ENCODE measurements around the gene HOOK1.
A peak's percentile ranks its signal among the peaks of the same experiment; 100 is the strongest.

Gene HOOK1

DNA sequence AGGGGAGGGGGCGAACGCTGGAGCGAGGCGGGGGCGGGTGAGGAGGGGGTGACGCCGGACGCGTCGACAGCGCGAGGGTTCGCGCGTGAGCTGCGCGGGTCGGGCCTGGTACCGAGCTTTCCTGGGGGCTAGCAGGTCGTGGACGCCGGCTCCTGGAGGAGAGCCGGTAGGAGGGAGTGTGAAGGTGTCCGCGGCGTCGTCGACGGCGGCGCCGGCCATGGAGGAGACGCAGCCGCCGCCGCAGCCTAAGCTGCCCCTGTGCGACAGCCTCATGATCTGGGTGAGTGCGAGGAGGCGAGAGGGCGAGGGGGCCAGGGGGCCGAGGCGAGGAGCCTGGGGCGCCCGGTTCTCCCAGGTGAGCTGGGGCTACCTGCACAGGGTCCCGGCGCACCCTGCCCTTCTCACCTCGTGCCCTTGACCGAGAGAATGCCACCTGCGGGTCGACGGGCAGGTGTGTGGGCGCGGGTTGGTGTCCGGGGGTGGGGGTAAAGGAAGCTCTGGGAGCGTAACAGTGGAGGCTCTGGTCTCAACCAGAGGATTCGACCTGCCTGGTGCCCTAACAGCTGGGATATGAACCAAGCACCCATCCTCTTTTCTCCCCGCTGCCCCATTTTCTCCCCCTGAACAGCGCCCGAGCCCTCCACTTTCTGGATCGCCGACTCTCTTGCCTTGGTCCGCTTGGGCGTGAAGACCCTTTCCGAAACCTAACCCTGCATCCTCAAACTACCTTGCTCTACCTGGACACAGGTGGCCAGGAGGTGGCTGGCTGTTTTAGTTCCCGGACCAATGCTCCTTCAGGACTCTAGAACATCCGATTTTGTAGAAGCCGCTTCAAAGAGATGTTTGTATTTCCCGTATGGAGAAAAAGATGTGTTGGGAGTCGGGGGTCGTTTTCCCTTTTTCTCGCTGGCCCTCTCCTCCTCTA lies at the start of gene HOOK1:
Gene HOOK1, plus strand, starts transcription at position 49 of the 925 bp plus-strand sequence. Its CDS starts 169 bp downstream, at position 218.
- peak; percentile 9 for DNase-seq

- DNase-seq, result no peak
These were observed 49.6 kb upstream of the HOOK1 start for GRCh38 chr1:59765011-59765730.

DNA sequence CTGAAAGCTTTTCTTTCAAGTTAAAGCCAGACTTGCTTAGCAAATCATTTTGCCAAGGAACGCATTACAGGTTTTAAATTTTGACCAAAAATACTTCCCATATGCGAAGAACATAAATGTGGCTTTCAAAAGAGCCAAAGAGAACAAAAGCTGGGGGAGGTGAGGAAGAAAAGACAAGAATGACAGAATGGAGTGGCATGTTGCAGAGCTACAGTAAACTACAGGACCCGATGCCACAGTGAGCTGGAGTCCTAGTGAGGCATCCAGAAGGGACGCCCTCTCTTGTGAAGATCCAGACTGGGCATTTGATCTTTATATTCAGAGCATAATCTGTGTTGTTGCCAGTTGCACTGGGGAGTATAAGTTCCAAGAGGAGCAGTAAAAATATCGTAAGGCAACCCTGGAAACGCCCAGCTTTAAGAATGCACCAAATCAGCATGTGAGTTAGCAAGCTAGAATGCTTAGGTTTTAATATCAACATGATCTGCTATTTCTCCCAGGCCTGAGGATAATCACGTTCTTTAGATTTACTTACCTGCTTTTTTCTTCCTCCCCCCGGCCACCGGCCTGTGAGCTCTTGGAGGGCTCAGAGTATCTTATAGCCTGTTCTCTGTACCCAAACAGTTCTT lies 48.4 kb upstream of the HOOK1 start:
- DNase-seq, result no peak

- no peak for DNase-seq
These were observed 47.6 kb upstream of the HOOK1 start for GRCh38 chr1:59767119-59767518.

DNA sequence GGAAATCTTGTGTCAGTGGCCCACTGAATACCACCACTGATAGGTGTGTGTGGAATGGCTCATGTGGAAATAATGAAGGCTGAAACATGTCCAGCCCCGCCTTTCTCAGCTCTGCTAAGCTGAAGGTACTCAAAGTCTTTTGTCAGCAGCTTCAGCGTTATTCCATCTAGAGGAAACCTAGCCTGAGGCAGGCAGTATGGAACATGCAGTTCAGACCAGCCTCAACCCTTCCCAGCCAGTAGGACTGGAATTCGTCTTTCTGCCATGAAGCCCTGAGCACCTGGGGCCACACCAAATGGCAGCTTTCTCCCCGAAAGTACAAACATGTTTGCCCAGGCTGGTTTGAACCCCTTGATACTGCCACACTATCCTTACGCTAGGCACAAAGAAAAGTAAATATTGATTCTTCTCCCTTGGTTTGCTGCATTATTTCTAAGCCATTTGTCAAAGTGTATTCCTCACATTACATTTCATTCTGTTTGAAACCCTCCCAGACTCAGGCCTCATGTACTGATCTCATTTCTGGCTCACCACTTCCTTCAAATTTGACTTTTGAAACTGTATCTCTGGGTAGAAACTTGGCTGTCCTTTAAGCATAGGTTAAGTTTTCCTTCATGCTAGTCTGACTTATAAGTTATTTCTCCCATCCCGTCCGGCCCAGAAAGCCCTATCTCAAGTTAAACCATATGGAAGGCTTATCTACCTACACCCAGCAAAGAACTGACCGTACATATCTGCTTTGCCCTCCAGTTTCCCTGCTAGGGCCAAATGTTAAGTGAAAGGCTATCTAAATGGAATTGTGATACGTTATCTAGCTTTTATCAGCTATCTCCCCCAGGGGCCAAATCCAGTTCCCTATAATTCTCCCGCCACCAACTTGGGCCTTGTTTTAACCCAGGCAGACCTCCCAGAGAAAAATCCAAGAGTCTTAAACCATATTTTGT lies 45.7 kb upstream of the HOOK1 start:
- DNase-seq, result no peak

DNA sequence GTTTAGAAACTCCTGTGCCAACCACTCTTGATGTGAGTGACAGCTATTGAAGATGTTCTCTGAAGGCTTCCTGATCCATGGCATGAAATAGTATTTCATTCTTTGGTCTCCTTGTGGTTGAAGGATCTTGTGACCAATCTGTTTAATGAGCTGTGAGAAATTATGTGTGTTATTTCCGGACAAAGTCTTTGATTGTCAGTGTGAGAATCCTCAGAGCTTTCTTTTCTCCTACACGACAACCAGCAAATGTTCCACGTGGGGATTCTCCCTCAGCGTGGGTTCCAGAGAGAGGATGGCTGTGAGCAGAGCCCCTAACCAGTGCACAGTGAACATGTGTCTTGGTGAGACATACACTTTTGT lies 45.0 kb upstream of the HOOK1 start:
- no peak for DNase-seq

DNA sequence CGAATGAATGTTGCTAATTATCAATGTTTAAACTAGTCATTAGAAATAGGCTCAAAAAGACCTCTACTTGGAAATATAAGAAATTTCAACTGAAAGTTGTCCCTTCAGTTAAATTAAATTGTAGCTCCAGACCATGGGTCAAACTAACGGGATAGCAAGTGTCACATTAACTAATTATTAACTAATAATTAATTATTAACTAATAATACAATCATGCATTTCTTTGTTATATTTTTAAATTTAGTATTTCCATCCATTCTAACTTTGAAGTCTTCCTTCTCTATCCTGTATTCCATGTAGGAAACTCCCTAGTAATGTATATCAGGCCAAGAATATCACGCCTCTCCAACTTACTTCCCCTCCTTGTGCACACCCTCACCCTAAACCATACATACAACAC lies 43.4 kb upstream of the HOOK1 start:
- no peak for DNase-seq

GRCh38 chr1:59775480-59775879 lies 39.3 kb upstream of the HOOK1 start:
- no peak for DNase-seq

DNA sequence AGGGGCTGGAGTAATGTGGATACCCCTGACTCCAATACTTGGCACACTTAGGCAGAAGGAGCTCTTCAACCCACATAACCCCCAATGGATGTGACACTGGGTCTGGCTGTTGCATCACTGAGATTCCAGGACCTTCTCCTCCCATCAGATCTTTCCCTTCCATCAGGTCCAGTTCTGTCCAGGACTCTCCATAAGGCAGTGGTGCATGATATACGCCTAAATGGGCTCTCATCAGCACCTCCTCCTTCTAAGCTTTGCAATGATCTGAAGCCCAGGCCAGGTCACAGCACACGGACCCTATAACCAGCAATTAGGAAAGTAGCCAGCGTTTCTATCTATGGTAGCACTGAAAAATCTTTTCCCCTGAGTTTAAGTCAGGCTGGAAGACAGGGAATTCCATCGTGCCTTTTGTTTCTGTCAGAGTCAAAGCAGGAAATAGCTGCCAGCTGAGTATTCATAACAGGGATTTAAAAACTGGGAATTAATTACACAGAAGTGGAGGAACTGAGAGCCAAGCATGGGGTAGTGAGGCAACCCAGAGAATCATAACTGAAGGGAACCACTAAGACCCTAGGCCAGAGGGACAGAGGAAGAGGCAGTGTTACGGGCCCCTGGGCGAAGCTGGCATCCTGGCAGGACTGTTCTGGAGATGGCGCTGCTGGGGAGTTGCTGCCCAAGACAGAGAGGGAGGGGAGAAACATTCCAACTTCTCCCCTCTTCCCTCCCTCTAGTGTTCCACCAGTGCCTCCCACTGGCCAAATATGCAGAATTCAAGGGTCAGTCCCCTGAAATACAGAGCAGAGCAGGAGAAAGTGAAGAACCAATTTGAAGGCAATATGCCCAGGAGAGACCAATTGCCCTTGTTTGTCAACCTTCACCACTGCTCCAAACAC lies 37.5 kb upstream of the HOOK1 start:
- DNase-seq, result no peak

DNA sequence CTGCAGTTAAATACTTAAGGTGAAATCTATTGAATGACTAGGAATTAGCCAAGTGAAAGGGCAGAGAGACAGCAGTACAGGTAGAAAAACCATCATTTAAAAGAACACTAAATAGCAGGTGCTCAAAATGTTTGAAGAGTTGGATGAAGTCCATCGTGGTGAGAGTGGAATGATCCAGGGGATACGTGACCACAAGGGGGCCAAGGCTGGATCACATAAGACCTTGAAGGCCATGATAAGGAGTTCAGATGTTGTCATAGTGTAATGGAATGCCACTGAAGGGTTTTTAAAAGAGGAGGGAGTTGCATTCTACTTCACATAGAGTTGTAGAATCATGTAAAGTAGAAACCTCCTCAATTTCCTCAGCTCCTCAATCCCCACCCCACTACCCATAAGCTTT lies 34.8 kb upstream of the HOOK1 start:
- DNase-seq, result no peak

DNA sequence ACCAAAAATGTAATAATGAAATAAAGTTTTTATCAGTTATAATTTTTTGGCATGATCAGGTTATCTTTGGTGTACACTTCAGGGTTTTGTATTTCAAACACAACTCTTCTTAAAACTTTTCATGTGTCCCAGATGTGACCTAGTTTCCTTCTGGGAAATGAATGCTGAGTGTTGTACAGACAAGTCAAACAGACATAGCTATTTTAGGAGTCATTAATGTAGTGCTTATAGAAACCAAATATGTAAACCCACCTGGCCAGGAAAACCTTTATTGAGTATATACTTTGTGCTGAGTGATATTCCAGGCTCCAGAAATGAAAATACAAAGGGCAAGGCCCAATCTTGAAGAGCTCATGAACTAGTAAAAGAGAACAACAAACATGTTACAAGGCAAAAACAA lies 25.9 kb upstream of the HOOK1 start:
- no peak for DNase-seq

GRCh38 chr1:59798600-59798999 lies 16.1 kb upstream of the HOOK1 start:
- DNase-seq, result no peak

DNA sequence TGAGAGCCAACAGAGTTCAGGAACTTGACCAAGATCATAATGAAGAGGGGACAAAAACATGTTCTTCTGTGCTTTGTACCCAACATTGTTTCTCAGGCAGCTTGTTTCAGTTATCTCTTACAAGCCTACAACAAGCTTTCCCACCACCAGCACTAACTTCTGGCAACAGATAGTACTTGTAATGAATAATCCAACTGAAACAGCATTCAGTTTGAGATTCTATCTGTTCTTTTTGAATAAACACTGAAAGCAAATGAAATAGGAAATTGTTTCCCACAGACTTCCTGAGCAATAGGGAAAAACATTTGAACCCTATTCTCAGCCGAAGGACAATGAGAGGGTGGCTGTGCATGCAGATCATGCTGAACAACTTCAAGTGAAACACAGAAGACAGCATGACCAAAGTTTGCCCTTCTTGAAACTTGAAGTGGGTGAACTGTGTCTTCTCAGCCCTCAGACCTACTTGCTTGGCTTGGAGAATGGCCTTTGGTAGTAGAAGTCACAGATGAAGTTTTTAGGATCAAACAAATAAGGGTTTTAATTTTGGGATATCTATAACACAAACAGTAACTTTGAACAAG lies 11.2 kb upstream of the HOOK1 start:
- DNase-seq, result no peak

- DNase-seq, result no peak
These were observed 10.4 kb upstream of the HOOK1 start for GRCh38 chr1:59804301-59804700.

DNA sequence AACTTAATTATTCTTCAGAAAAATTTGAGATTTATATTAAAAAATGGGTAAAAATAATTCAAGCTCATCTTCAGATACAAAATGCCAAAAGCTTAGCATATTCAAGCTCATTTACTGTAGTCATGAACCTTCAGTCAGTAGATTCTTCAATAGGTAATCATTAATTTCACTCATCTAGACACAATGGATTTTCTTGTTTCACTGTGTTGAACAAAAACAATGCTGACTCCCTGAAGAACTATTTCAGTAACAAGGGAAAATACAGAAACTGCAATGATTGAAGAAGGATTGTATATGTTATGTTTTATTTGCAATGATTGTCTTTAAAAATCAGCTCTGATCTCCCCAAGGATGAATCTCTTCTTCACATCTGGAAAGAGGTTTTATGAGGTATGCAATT lies 9.2 kb upstream of the HOOK1 start:
- DNase-seq, result no peak

DNA sequence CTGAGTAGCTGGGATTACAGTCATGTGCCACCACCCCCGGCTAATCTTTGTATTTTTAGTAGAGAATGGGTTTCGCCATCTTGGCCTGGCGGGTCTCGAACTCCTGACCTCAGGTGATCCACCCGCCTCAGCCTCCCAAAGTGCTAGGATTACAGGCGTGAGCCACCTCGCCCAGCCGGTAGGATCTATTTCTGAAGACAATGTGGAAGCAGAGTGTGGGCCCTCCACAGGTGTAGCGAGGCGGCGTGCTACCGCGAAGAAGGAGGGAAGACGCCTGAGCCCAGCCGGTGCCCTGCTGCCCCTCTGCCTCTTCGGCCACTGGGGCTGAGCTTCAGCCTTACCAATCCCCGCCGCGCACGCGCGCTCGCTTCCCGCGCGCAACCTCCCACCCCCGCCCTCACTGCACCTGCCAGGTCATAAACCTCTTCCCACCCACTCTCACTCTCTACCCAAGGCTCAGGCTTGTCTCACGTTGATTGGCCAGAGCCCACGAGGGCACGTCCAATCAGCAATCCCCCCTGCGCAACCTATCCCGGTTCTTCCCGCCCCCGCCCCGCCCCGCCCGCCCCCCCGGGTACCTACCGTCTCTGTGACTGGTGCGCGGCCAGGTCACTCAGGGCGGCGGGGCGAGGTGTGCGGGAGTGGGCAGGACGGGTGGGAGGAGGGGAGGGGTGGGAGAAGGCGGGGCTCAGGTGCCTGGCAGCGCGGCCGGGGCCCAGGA lies 409 bp upstream of the HOOK1 start:
- peak; percentile 83 for DNase-seq

DNA sequence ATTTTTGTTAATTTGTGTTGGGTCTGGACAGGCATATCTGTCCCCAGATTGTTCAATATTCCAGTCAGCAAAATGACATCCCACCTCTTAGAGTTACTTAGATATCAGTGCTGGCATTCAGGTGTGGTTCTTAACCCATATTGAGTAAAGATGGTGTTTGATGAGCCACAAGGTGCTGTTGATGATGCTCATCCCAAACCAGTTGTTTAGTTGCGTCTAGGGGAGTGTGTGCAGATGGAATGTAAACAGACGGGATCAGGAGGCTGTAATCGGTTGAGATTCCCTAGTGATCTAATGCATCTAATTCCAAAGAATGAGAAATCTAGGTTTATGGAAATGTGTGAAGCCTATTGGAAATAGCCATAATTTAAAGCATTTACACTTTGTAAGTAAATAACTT lies 1.1 kb downstream of the HOOK1 start:
- DNase-seq, result no peak

DNA sequence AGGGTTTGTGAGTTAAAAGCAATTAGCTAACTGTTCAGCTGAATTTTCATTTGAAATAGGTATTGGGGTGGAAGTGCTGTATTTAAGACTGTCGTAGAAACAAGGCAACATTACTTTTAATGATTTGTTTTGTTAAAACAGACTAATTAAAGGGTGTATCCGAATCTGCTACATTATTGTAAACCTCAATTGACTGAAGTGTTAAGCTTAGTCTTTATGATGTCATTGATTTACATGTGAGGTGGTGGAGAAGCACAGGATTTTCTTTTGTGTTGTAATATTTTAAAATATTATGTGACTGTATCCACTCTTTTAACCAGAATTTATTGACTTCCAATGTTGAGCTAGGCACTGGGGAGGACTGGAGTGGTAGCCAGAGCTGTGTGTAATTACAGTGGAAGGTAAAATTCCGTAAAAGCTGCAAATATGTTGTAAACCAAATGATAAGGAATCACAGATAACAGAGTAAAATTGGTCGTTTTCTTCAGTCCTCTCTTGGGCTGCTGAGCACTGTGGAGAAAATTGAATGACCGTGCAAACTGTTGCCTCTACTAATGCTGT lies 1.6 kb downstream of the HOOK1 start:
- no peak for DNase-seq

- DNase-seq, result no peak
These were observed 5.1 kb downstream of the HOOK1 start for GRCh38 chr1:59819566-59820438.

All from activated gamma-delta T cell treated with Interleukin-2 at 50 U/mL for 16 hours (primary cell).